NCI-H510A treated with DMSO at 0.1 percent for 48 hours (cell line): ENCODE measurements around the gene AOPEP.

Source experiments
- DNase-seq: peaks from one replicate; lab custom pipeline; 2025; lab: John Stamatoyannopoulos, UW

AOPEP gene

GRCh38 chr9:94850540-94851434, 124.3 kb downstream of the AOPEP start:
- no peak for DNase-seq

GRCh38 chr9:94851467-94851866, 125.0 kb downstream of the AOPEP start:
- DNase-seq: no peak

- no peak for DNase-seq
These were observed 125.4 kb downstream of the AOPEP start for GRCh38 chr9:94851892-94852291.

GRCh38 chr9:94852373-94852772, 125.9 kb downstream of the AOPEP start:
- DNase-seq: peak; percentile 12

- no peak for DNase-seq
These were observed 127.4 kb downstream of the AOPEP start for GRCh38 chr9:94853887-94854286.

DNA sequence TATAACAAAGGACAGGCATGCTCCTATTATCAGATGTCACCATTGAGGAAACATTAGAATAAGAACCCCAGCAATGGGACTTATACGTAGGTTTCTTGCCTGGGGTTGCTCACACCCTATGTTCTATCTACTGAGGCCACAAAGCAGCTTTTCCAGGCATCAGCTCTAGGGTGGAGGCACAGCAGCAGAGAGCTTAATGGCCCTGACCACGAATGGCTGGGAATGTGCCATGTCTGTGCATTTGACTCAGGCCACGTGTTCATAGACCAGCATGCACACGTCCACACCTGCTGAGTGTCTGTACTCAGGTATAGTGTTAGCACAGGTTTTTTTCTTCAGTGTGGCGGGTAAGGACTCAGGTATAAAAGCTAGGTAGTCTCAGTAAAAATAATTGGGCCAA, 129.4 kb downstream of the AOPEP start:
- no peak for DNase-seq

DNA sequence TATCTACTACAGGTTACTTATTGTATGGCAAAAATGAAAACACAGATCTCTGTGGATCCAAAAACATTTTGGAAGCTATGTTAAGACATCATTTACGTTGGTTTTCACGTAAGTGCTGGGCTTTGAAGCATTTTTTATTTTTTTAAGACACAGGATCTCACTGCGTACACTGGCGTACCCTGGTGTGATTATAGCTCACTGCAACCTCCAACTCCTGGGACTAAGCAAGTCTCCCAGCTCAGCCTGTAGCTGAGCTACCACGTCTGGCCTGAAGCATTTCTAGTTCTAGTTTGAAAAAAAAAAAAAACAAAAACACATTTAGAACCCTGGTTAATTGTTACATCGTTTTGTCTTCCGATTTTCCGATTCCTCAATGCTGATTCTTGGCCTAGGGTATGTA, 131.3 kb downstream of the AOPEP start:
- DNase-seq: no peak

GRCh38 chr9:94859226-94859625, 132.7 kb downstream of the AOPEP start:
- DNase-seq: no peak

DNA sequence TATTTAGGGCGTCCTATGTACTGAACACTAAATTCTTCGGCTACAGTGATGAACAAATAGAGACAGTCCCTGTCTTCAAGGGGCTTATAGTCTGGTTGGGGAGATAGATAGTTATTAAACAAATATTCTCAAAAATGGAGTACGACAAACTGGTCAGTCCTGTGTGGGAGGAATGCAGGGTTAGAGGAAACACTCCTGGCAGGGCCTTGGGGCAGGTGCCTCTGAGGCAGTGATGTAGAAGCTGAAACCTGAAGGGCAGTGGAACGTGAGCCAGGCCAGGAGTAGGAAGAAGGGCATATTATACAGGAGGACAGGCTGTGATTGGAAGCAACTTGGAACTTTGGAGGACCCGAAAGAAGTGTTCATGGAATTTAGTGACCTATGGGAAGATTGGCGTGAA, 133.4 kb downstream of the AOPEP start:
- no peak for DNase-seq

DNA sequence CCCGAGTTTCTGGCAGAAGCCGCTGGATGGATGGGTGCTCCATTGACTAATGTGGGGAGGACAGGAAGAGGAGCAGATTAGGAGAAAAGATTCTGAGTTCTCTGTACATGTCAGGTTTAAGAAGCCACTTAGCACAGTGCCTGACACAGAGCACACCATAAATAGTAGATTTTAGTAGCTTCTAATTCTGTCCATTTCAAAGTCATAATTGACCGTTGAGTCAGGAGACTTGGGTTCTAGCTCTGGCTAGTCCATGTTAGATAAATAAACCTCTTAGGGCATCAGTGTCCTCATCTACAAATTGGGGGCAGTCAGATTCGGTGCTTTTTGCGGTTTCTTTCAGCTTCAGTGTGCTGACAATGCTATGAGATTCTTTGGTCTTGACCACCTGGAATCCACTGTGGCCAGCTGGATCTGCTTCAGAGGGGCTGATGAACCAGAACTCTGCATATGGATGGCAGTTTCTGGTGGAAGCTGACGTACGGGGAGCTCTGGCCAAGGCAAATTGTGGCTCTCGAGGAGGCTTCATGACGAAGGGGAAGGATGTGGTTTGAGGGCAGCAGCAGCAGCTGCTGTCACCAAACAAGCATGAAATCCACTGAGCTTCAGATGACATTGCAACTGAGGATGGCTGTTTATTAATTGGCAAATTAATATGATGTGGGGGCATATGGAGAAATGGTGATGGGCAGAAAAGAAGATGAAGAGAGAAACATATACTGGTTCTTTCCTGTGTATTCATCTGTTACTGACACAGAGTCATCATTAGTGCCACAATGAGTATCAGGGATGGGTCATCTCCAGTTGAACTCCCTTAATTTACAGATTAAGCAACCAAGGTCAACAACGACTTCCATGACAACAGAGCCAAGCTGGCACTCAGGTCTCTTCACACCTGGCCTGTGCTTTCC, 134.4 kb downstream of the AOPEP start:
- peak; percentile 82 for DNase-seq

DNA sequence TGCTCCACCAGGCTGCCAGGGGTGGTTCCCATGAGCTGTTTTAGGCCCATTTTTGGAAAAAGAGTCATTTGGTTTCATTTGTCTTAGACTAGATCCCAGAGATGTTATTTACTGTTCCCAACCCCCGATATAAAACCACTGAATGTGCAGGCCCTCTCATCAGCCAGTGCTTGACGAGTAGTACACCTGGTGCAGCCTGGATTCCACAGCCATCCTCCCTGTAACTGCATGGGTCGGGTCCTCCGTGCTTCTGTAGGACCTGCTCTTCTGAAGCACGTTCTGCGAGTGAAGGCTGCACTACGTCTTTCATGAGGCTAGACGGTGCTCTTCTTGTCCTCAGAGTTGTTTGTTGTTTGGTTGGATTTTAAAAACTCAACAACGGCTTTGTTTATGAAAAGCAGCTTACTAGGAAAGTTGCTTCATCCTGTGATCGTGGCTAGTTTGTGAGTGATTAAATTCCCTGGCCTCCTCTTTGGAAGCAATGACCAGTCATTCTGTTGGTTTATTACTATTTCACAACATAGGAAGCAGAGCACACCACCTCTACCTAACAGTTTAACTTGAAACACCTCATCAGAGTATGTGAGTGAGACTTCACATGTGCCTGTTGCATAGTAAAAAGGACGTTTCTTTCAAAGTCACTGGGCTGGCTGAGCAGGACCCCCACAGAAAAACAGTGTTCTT, 135.2 kb downstream of the AOPEP start:
- peak; percentile 82 for DNase-seq

DNA sequence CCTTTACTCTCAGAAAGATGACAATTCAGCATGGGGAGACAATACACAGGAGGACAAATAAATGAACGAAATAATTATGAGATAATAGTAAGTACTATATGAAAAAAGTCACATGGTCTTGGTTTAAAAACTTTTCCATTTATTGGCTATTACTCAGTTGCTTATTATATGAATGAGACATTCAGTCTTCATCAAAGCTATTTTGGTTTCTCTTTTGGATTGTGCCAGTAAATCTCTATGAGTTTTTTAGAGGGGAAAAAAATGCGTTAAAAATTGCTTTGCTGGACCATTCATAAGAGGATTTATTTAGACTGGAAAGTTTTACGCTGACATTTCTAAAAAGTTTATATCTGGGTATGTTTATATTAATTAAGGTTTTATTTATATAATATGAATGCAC, 137.7 kb downstream of the AOPEP start:
- no peak for DNase-seq

DNA sequence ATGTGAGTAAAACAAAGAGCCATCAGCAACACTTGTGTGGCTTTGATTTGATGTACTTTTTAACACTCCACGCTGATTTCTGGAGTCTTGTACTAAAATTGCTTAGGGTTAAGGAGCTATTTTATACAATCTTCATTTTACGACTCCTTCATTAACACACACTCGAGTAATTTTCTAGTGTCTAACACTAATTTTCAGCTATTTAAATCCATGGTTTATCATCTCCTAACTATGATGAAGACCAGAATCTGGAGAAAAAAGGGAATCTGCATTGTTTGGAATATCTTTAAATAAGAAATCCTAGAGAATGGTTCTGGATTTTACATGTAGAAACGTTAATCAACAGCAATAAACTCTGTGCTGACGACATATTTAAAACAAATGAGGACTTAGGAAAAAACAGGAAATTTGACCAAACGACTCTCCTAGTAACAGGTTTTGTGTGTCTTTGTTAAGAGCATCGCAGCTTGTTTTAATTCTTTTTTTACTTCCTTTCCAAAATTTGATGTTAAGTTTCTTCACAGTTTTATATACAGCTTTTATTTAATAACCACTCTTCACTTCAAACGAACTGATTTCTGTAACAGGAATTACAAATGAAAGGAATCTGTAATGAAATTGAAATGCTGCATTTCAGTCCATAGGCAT, 138.5 kb downstream of the AOPEP start:
- DNase-seq: no peak

DNA sequence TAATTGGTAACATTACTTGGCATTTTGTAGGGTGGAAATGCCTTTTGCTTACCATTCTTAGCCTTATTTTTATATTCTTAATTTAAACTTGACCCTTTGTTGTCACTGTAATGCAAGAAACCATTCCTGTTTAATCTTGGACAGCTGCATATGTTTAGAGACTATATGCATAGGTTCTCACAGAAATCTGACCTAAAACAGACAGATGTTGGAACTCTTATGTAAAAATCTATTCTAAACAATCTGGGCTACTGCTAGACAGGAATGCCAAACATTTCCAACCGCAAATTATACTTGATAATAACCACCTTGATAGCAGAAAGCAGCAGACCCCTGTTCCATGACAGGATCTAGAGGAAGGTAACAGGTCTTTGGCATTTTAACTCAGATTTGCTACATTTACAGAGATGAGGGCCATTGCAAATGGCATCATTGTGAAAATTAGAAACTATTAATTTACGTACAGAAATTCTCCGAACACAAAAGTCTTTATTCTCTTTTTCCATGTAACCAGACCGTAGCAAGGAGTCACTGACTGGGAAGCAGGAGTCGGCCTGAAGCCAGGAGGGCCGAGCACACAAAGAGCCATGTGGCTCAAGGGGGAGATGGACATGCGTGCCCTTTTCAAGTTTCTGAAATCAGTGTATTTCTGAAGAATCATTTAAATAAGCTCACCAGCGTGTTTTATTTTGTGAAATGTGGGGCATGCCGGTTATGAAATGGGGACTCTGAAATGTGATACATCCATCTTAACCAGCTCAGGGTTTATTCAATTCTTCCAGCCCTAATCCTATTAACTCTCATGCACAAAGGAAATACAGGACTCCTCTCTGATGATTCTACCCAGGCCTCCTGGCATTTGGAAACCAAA, 139.3 kb downstream of the AOPEP start:
- peak; percentile 43 for DNase-seq

DNA sequence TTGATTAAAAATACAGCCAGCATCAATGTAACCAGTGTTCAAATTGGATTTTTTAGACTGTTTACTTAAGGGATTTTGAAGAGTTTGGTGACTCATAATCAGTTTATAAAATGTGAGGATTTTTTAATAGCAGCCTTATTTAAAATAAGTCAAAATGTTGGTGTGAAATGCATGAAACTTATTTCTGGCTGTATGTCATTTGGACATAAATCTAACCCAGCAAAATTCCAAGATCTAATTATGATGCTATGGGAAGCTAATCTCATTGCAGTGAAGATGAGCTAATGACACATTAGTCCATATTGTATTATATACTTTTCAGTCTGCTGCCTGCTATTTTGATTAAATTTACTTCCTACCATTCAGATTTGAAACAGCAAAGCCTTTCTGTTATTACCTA, 140.3 kb downstream of the AOPEP start:
- no peak for DNase-seq

GRCh38 chr9:94867281-94867841, 140.9 kb downstream of the AOPEP start:
- peak; percentile 53 for DNase-seq

DNA sequence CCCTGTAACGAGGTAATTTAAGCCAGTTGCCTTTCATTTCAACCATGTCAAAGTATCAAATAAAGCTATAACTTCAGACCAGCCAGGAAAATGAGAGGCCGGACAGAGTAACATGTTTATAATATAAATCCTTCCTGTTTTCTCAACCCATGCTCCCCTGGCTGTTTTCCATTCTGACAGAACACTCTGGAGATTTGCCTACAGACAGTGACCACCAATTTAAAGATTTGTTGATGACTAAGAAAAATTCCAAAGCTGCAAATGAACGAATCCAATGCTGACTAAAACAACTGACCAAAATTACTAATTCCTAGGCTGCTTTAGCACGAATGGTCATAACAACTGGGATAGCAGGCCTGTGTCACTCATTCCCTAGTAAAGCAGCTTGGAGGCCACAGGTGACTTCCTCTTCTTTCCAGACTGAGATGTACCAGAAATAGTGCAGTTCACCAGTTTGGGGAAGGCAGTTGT, 141.4 kb downstream of the AOPEP start:
- peak; percentile 36 for DNase-seq

- no peak for DNase-seq
These were observed 142.0 kb downstream of the AOPEP start for GRCh38 chr9:94868464-94868863.

- DNase-seq: no peak
These were observed 142.9 kb downstream of the AOPEP start for GRCh38 chr9:94869415-94869843.

DNA sequence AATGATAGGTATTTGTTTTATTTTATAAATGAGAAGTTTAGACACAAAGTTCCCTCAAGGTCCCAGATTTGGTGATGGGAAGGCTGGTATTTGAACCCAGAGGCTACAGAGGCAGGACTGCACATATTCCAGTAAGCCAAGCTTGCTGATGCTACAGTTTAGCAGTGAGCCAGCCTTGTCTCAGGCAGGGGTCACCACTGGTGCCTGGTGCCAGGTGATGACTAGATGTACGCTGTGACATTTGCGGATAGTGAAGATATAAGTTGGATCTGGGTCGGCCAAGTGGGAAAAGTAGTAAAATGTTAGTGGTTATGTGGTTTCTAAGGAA, 143.9 kb downstream of the AOPEP start:
- DNase-seq: no peak
